Liver (tissue), 9 donors: ENCODE measurements around the gene CMIP. TPM values are rescaled to one million over a fixed set of nuclear protein-coding genes. Genes with fewer than 3 reads are reported as not detected.

Experiments
- DNase-seq: peaks from one replicate; pipeline ENCODE4 v3.0.0-alpha.2; 2017; ENCODE audit warnings: low spot score
- H3K27ac ChIP-seq, 2 donors: one replicate each; pipeline ENCODE4 v1.7.0; 2013; ENCODE audit warnings: inconsistent platforms in 2 of 2, low read length in 2 of 2, control low read depth in 1 of 2, low read depth in 1 of 2, mild to moderate bottlenecking in 1 of 2
- H3K27me3 ChIP-seq, 4 donors: one replicate each; pipeline versions ENCODE4 v1.6.1 to v1.7.0; 2013; ENCODE audit warnings: low read length in 3 of 4, inconsistent platforms in 1 of 4, mild to moderate bottlenecking in 1 of 4, moderate library complexity in 1 of 4; ENCODE audit not compliant: control insufficient read depth in 4 of 4, insufficient read depth in 4 of 4
- H3K36me3 ChIP-seq, 4 donors: one replicate each; pipeline versions ENCODE4 v1.6.1 to v1.7.0; 2013; ENCODE audit warnings: low read length in 3 of 4, mild to moderate bottlenecking in 3 of 4, low read depth in 1 of 4, moderate library complexity in 1 of 4; ENCODE audit not compliant: control insufficient read depth in 4 of 4, insufficient read depth in 3 of 4
- H3K4me1 ChIP-seq, 4 donors: one replicate each; pipeline versions ENCODE4 v1.6.1 to v1.7.0; 2013; ENCODE audit warnings: low read length in 3 of 4, mild to moderate bottlenecking in 3 of 4, moderate library complexity in 1 of 4; ENCODE audit not compliant: control insufficient read depth in 4 of 4, insufficient read depth in 4 of 4
- H3K4me3 ChIP-seq, 3 donors: one replicate each; pipeline versions ENCODE4 v1.6.1 to v1.7.0; 2013; ENCODE audit warnings: low read length in 3 of 3, control low read depth in 1 of 3, low read depth in 1 of 3, mild to moderate bottlenecking in 1 of 3
- H3K9ac ChIP-seq, 2 donors: one replicate each; pipeline ENCODE4 v1.7.0; 2013; ENCODE audit warnings: low read length in 2 of 2, mild to moderate bottlenecking in 2 of 2, moderate library complexity in 2 of 2, control low read depth in 1 of 2, low read depth in 1 of 2
- H3K9me3 ChIP-seq, 4 donors: one replicate each; pipeline versions ENCODE4 v1.6.1 to v1.7.0; 2013; ENCODE audit warnings: low read length in 3 of 4; ENCODE audit not compliant: control insufficient read depth in 4 of 4
- ATF3 ChIP-seq: IDR thresholded peaks from 2 replicates; pipeline ENCODE4 v1.6.1; 2016; ENCODE audit warnings: antibody characterized with exemption
- CTCF ChIP-seq: fragments of 150-350 bp; IDR thresholded peaks from 2 replicates; pipeline ENCODE4 v1.5.1; 2017; ENCODE audit warnings: improper control_type of control experiment, low read depth, low read length; ENCODE audit not compliant: missing input control
- EGR1 ChIP-seq, 2 donors: IDR thresholded peaks; 2 replicates each; pipeline ENCODE4 v1.6.1; 2016 to 2018; ENCODE audit warnings: antibody characterized with exemption in 2 of 2, low read depth in 2 of 2
- FOXA1 ChIP-seq: IDR thresholded peaks from 2 replicates; pipeline ENCODE4 v1.6.1; 2016; ENCODE audit warnings: antibody characterized with exemption
- FOXA2 ChIP-seq: IDR thresholded peaks from 2 replicates; pipeline ENCODE4 v1.6.1; 2016; ENCODE audit warnings: antibody characterized with exemption
- GABPA ChIP-seq, 2 donors: IDR thresholded peaks in 1 of 2; conservative IDR thresholded peaks in 1 of 2; 2 replicates each; pipeline ENCODE4 v1.6.1; 2016; ENCODE audit warnings: antibody characterized with exemption in 2 of 2, mild to moderate bottlenecking in 1 of 2, moderate library complexity in 1 of 2
- HNF4A ChIP-seq, 2 donors: conservative IDR thresholded peaks; 2 replicates each; pipeline ENCODE4 v1.6.1; 2016; ENCODE audit warnings: antibody characterized with exemption in 2 of 2, mild to moderate bottlenecking in 2 of 2
- HNF4G ChIP-seq: IDR thresholded peaks from 2 replicates; pipeline ENCODE4 v1.6.1; 2016; ENCODE audit warnings: antibody characterized with exemption
- JUND ChIP-seq, 2 donors: IDR thresholded peaks; 2 replicates each; pipeline ENCODE4 v1.6.1; 2016; ENCODE audit warnings: antibody characterized with exemption in 2 of 2
- MAX ChIP-seq: IDR thresholded peaks from 2 replicates; pipeline ENCODE4 v1.6.1; 2016; ENCODE audit warnings: antibody characterized with exemption
- NR2F2 ChIP-seq: IDR thresholded peaks from 2 replicates; pipeline ENCODE4 v1.6.1; 2016; ENCODE audit warnings: antibody characterized with exemption
- RAD21 ChIP-seq, 2 donors: IDR thresholded peaks; 2 replicates each; pipeline ENCODE4 v1.6.1; 2016; ENCODE audit warnings: antibody characterized with exemption in 2 of 2, mild to moderate bottlenecking in 2 of 2
- REST ChIP-seq: IDR thresholded peaks from 2 replicates; pipeline ENCODE4 v1.6.1; 2016; ENCODE audit warnings: antibody characterized with exemption, mild to moderate bottlenecking
- SP1 ChIP-seq: IDR thresholded peaks from 2 replicates; pipeline ENCODE4 v1.6.1; 2018; ENCODE audit warnings: antibody characterized with exemption, mild to moderate bottlenecking
- TAF1 ChIP-seq: conservative IDR thresholded peaks from 2 replicates; pipeline ENCODE4 v1.6.1; 2016; ENCODE audit warnings: antibody characterized with exemption, mild to moderate bottlenecking
- WGBS: extraction: QIAGEN DNeasy Blood & Tissue Kit; methylation state at CpG from one replicate; pipeline ENCODE4 v1.1.7; 2013; 5-methylcytosine and 5-hydroxymethylcytosine counted together
- polyA plus RNA-seq, 2 donors: library from polyadenylated mRNA; stranded (reverse) in 1 of 2; unstranded in 1 of 2; fragments of 200-250 nt in 1 of 2; fragments of >200 nt in 1 of 2; fragmentation: Nextera tagmentation in 1 of 2; extraction: Ambion mirVana in 1 of 2; gene quantifications; one replicate each; pipeline versions ENCODE4 v1.2.1 to v1.2.3, GENCODE V29; 2013 to 2015
- total RNA-seq, 2 donors: library from RNA; depleted of rRNA; stranded (reverse); fragments of >200 nt; gene quantifications; one replicate each; pipeline ENCODE4 v1.2.3, GENCODE V29; 2014
- donor health status: healthy.
- donor health status: healthy.
- donor health status: healthy.
- donor health status: healthy.
- donor health status: healthy.

Gene CMIP
- total and polyA plus RNA-seq, 4 donors: 1.7 to 15.6 (median 10.1) TPM

- H3K9ac ChIP-seq: no peak overlapping the region
- WGBS: 82% methylated on average over 18 of the region's 18 CpGs
- H3K4me3 ChIP-seq: no peak overlapping the region
- no peak overlapping the region for H3K27ac ChIP-seq
- no peaks in the 10 kb centered on the region for H3K9me3 ChIP-seq
- no peak for DNase-seq
- TF ChIP-seq GABPA (IDR thresholded peaks at IDR 0.05 in 1 of 2, conservative IDR thresholded peaks at IDR 0.05 in 1 of 2) (no peak), REST (no peak), HNF4G (no peak), CTCF (no peak), RAD21 (IDR thresholded peaks at IDR 0.05) (no peak), FOXA1 (no peak), TAF1 (no peak), JUND (IDR thresholded peaks at IDR 0.05) (no peak), EGR1 (IDR thresholded peaks at IDR 0.05; ENCODE audit: low read depth in 2 of 2) (no peak), MAX (no peak), SP1 (no peak), ATF3 (no peak), HNF4A (conservative IDR thresholded peaks at IDR 0.05) (no peak), FOXA2 (no peak), NR2F2 (no peak)
- H3K4me1 ChIP-seq: peaks cover 0 to 34% (median 18%) of the 10 kb centered on the region in 4 donors
- H3K36me3 ChIP-seq: no peaks in the 10 kb centered on the region
- H3K27me3 ChIP-seq: no peaks in the 10 kb centered on the region
These were observed 125.7 kb downstream of the CMIP start for GRCh38 chr16:81570151-81570846.

GRCh38 chr16:81571175-81571574, 126.6 kb downstream of the CMIP start:
- Histone ChIP-seq H3K27me3 (no peaks in the 10 kb centered on the region), H3K9me3 (no peaks in the 10 kb centered on the region), H3K9ac (no peak overlapping the region), H3K36me3 (no peaks in the 10 kb centered on the region), H3K4me1 (peaks cover 0 to 29% (median 16%) of the 10 kb centered on the region in 4 donors), H3K27ac (no peak overlapping the region), H3K4me3 (no peak overlapping the region)
- DNase-seq: no peak
- no peak for TF ChIP-seq MAX
- no peak for TF ChIP-seq NR2F2
- TF ChIP-seq RAD21 (IDR thresholded peaks at IDR 0.05): no peak
- no peak for TF ChIP-seq SP1
- 96% methylated on average over 4 of the region's 4 CpGs for WGBS
